HG03439 (cell line): ENCODE data around the gene CDK5.
"Not testable (repeated sequence)": the region's sequence is repeated elsewhere in the genome, so short reads cannot be mapped to it uniquely, and the experiment has no call there.

ENCODE experiments used
- ATAC-seq: cut with Tn5 transposase; IDR thresholded peaks from one replicate; pipeline ENCODE4 v1.9.1; 2021; ENCODE audit warnings: mild to moderate bottlenecking, moderate library complexity; ENCODE audit not compliant: unreplicated experiment

Gene CDK5

DNA sequence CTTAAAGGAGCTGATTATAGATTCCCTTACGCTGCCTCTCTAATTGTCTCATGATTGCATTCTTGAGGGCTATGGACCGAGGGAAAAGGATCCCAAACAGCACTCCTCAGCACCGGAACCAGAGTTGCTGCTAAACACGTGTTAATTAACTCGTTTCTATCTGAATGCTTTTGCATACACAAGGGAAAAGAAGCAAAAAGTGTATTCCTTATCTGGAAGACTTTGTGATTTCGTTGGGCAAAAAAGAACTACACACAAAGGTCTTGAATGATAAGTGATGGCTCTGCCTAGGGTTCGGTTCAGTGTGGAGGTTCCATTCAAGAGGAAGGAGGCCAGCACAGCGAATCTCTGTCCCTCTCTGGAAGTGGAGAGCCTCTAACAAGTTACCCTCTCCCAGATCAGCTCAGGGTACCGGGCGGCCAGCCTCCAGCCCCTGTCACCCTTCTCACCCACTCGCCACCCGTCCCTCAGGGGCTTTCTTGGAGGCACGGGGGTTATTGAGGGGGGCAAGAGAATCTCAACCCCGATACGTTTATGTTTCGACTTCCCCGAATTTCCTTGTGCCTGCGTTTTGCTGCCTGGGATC is 1.2 kb upstream of the CDK5 start:
- no peak for ATAC-seq

DNA sequence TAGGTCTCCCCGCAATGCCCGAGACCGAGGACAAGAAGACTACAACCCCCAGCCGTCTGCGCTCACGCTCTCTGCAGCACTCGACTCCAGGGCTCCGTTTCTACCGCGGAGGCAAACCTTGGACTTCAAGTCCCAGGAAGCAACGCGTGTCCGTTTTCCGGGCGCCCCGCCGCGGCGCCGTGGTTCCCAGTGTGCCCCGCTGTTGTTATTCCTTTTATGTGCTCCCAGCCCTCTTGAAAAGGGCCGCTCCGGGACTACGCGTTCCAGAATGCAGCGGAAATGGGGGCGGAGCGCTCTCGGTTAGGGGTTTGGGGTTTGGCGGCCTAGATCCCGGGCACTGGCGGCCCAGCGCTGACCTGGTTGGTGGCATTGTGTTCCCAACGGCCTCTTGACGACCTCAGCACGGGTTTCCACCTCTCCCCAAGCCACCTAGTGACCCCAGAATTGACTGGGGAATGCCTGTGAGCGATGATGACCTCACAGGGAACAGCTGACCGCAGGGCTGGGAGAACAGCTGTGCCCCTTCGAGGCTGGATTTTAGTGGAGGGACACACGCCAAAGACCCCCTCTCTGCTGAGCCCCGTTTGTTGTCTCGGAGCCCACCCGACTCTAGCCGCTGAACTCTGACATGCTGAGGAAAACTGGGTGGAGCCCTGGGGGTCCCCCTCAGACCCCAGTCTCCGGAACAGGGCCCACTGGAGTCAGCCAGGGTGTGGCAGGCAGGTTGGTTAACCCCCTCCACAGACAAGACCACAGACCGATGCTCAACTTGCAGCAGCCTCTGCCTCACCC is 488 bp upstream of the CDK5 start:
- ATAC-seq: peak; percentile 88

DNA sequence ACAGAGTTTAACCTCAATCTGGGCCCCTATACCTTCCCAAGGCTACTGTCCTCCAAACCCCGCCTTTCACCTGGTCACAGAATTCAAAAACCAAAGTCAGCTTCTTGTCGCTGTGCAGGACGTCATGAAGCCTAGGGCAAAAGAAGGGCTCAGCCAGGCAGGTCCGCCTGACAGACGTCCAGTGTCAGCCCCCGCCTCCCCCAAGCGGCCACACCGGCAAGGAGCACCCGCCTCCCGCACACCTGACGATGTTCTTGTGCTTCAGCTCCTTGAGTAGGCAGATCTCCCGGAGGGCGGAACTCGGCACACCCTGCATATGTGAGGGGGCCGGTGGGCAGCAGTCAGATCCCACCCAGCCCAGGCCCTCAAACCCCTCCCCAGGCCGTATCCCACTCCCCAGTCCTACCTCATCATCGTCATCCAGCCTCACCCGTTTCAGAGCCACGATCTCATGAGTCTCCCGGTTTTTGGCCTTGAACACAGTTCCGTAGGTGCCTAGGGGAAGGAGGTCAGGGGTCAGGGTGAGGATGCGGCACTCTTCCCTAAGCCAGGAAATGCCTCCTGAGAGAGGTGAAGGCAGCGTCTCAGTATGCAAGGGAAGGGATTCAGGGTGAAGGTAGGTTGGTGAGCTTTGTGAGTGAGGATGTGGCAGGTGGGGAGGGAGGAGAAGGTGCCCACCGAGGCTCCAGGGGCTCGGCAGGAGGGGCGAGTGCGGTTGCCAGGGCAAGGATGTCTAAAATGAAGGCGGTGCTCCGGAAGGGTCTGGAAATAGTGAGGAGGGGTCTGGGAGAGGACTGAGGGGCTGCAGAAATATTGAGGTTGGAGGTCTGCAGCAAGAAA is 811 bp downstream of the CDK5 start:
- ATAC-seq: no peak

- no peak for ATAC-seq
Measured at GRCh38 chr7:151056283-151056665, 1.4 kb downstream of the CDK5 start.

DNA sequence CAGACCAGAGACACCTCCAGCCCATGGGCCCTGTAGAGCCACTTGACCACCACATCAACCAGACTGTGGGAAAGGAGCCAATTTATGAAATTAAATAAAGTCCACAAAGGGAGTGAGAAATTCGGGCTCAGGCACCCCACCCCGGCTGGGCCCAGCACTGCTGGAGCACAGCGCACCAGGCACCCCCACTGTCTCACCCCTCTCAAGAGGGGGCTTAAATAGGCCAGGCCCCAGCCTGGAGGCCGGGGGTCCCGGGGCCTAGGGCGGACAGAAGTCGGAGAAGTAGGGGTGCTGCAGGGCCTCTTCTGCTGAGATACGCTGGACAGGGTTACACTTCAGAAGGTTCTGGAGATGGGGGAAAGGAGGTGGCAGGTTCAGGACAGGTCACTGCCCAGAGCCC is 3.9 kb downstream of the CDK5 start:
- no peak for ATAC-seq

GRCh38 chr7:151053096-151053495 is 4.6 kb downstream of the CDK5 start:
- ATAC-seq: no peak

DNA sequence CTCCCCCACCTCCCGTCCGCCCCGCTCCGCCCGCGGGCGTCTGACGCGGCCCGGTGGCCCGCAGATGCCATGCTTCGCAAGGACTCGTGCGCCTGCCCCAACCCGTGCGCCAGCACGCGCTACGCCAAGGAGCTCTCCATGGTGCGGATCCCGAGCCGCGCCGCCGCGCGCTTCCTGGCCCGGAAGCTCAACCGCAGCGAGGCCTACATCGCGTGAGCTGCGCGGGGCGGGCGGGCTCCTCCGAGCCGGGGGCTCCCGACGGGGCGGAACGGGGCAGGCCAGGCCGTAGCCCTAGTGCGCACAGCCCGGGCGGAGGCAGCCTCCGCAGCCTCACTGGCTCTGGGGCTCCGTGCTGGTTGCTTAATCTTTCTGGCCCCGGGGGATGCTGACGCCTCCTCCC is 6.6 kb downstream of the CDK5 start:
- ATAC-seq: no peak

DNA sequence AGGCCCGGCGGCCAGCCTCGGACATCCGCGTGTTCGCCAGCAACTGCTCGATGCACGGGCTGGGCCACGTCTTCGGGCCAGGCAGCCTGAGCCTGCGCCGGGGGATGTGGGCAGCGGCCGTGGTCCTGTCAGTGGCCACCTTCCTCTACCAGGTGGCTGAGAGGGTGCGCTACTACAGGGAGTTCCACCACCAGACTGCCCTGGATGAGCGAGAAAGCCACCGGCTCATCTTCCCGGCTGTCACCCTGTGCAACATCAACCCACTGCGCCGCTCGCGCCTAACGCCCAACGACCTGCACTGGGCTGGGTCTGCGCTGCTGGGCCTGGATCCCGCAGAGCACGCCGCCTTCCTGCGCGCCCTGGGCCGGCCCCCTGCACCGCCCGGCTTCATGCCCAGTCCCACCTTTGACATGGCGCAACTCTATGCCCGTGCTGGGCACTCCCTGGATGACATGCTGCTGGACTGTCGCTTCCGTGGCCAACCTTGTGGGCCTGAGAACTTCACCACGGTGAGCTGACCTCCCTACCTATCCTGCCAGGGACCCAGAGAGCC is 8.7 kb downstream of the CDK5 start:
- no peak for ATAC-seq

DNA sequence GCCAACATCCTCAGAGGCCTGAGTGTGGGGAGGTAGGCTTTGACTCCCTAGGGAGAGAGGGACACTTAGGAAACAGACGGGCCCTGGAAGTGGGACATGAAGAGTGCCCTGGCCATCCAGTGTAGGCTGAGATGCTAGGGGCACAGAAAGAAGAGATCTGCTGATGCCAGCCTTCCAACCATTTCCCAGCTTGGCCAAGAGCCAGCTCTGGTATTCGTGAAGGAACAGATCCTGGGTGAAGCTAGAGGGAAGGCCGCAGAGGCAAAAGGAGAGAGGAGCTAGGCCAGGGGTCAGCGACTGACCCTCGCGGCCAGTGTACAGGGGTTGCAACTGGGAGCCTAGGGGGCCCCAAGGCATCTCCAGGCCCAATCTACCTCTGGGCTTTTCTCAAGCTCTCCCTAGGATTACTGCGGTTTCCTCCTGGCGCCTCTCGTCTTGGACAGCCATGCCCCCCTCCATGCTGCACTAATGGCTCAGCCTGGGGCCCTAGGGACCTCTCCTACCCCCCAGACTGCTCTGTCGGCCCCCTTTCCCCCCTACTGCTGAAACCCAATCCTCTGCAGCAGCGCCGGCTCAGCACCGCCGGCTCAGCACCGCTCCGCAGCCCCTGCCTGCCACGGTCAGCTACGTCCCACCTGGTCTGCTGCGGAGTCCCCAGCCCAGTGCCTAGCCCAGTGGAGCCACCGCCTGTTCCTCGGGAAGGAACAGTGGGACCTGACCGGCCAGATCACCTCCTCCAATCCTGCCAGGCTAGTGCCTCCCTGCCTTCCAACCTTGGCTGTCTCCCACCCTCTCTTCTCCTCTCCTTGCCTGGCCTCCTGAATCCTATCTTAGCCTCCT is 9.5 kb downstream of the CDK5 start, which contains the start of gene ASIC3:
TSS of gene ASIC3 (plus strand) at position 556 of the 840 bp plus-strand sequence. CDS start 355 bp downstream, outside the sequence.
- no peak for ATAC-seq

- ATAC-seq: no peak
Measured at GRCh38 chr7:151046603-151047573, 10.8 kb downstream of the CDK5 start.

GRCh38 chr7:151045967-151046366 is 11.7 kb downstream of the CDK5 start:
- no peak for ATAC-seq

DNA sequence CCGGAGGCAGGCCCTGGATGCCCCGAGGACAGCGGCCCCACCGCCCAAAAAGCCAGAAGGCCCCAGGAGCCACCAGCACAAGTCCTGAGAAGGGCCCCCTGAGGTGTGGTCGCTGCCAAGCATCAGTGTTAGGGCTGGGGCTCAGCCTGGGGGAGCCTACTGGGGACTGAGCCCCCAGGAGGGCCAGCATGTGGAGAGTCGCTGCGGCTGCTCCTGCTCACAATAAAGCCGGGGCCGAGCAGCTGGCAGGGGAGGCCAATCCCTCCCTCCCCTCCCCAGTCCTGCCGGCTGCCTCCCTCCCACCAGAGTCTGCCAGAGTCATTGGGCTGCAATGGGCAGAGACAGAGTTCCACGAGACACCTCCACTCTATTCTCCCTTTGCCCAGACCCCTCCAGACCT is 12.4 kb downstream of the CDK5 start:
- ATAC-seq: no peak

- ATAC-seq: no peak
Measured at GRCh38 chr7:151043959-151044358, 13.7 kb downstream of the CDK5 start.

GRCh38 chr7:151043449-151043848 is 14.2 kb downstream of the CDK5 start:
- ATAC-seq: not testable (repeated sequence)

- no peak for ATAC-seq
Measured at GRCh38 chr7:151040616-151041375, 16.9 kb downstream of the CDK5 start.

- no peak for ATAC-seq
Measured at GRCh38 chr7:151039850-151040548, 17.7 kb downstream of the CDK5 start.

GRCh38 chr7:151038951-151039849 is 18.5 kb downstream of the CDK5 start:
- no peak for ATAC-seq
